Caco-2 (cell line): ENCODE data around the gene ABI3BP. TPM values are rescaled to one million over a fixed set of nuclear protein-coding genes. Genes with fewer than 3 reads are reported as not detected.

Experiments
- BruUV-seq: library from RNA; stranded (reverse); fragments of 400-500 nt; replicated peaks from 2 replicates; lab custom pipeline; 2021; lab: Mats Ljungman, UMichigan
- CTCF ChIA-PET: fragments of 300-600 bp; sonication (Branson Sonifier 250); formaldehyde crosslinking; loops from one replicate; lab custom pipeline; 2022; ENCODE audit warnings: antibody characterized with exemption; lab: Charles Lee
- POLR2A ChIA-PET: fragments of 300-600 bp; sonication (Branson Sonifier 250); formaldehyde crosslinking; loops from one replicate; lab custom pipeline; 2022; ENCODE audit warnings: antibody characterized with exemption; lab: Charles Lee
- DNase-seq, 2 experiments: peaks; one replicate each; pipeline versions ENCODE4 v3.0.0 to v3.0.0-alpha.2; 2020 to 2022
- H3K27me3 ChIP-seq: replicated peaks from 2 replicates; pipeline ENCODE4 v1.6.0; 2011; ENCODE audit warnings: low read length; ENCODE audit not compliant: control insufficient read depth, insufficient read depth
- H3K36me3 ChIP-seq: 2 replicates; pipeline ENCODE4 v1.5.1; 2011; ENCODE audit warnings: low read length; ENCODE audit not compliant: control insufficient read depth, insufficient read depth
- H3K4me1 ChIP-seq: fragments of 250-450 bp; sonication (Bioruptor Pico); 2 replicates; pipeline ENCODE4 v1.5.1; 2020; ENCODE audit warnings: mild to moderate bottlenecking
- H3K4me3 ChIP-seq: 2 replicates; pipeline ENCODE4 v1.5.1; 2011; ENCODE audit warnings: low read depth, mild to moderate bottlenecking, control low read depth, low read length
- H3K9me3 ChIP-seq: fragments of 250-450 bp; sonication (Bioruptor Pico); 2 replicates; pipeline ENCODE4 v1.5.1; 2020; ENCODE audit warnings: mild to moderate bottlenecking, moderate library complexity
- H3K27ac Mint-ChIP-seq: one replicate; pipeline ENCODE4 v1.8.0; 2022; ENCODE audit warnings: mixed read lengths; ENCODE audit not compliant: unreplicated experiment
- H3K27me3 Mint-ChIP-seq: one replicate; pipeline ENCODE4 v1.8.0; 2022; ENCODE audit warnings: mixed read lengths; ENCODE audit not compliant: insufficient read depth, unreplicated experiment
- H3K36me3 Mint-ChIP-seq: one replicate; pipeline ENCODE4 v1.8.0; 2022; ENCODE audit warnings: mild to moderate bottlenecking, mixed read lengths; ENCODE audit not compliant: insufficient read depth, unreplicated experiment
- H3K4me1 Mint-ChIP-seq: one replicate; pipeline ENCODE4 v1.8.0; 2022; ENCODE audit warnings: low read depth, mixed read lengths; ENCODE audit not compliant: unreplicated experiment
- H3K4me3 Mint-ChIP-seq: one replicate; pipeline ENCODE4 v1.8.0; 2022; ENCODE audit warnings: mild to moderate bottlenecking, moderate library complexity, mixed read lengths; ENCODE audit not compliant: unreplicated experiment
- H3K9me3 Mint-ChIP-seq: one replicate; pipeline ENCODE4 v1.8.0; 2022; ENCODE audit warnings: mixed read lengths; ENCODE audit not compliant: unreplicated experiment
- CTCF ChIP-seq, 2 experiments: fragments of 200-600 bp in 1 of 2; IDR thresholded peaks; 1 replicate in 1 of 2; 2 replicates in 1 of 2; pipeline versions ENCODE4 v1.5.1 to v1.8.0; 2011 to 2022; ENCODE audit warnings: antibody characterized with exemption in 1 of 2, control low read depth in 1 of 2, inconsistent platforms in 1 of 2, low read depth in 1 of 2, low read length in 1 of 2, mild to moderate bottlenecking in 1 of 2, moderate library complexity in 1 of 2; ENCODE audit not compliant: insufficient read depth in 1 of 2, severe bottlenecking in 1 of 2, unreplicated experiment in 1 of 2
- intact Hi-C: fragments of 100-400 bp; cut with micrococcal nuclease; formaldehyde crosslinking; loops from one replicate; pipeline ENCODE4 v1.10.0; 2022; ENCODE audit not compliant: unreplicated experiment
- total RNA-seq: library from RNA; stranded (reverse); gene quantifications from 2 replicates; pipeline ENCODE4 v1.2.3, GENCODE V29; 2022

The ABI3BP gene
- total RNA-seq, 1 experiment from 2014 or later: not detected

- Histone ChIP-seq H3K36me3 (no peaks in the 10 kb centered on the region), H3K4me1 (no peaks in the 10 kb centered on the region), H3K27me3 (no peaks in the 10 kb centered on the region), H3K4me3 (no peak overlapping the region), H3K9me3 (no peaks in the 10 kb centered on the region)
- intact Hi-C loops: no loop called here
- no TSS peak for BruUV-seq
- CTCF ChIA-PET: no interaction called here
- POLR2A ChIA-PET: no interaction called here
- Mint-ChIP-seq H3K36me3 (no peaks in the 10 kb centered on the region), H3K27me3 (peaks cover 7% of the 10 kb centered on the region), H3K4me1 (no peaks in the 10 kb centered on the region), H3K27ac (no peak overlapping the region), H3K4me3 (no peak overlapping the region), H3K9me3 (no peaks in the 10 kb centered on the region)
- DNase-seq: no peak
- TF ChIP-seq CTCF (IDR thresholded peaks at IDR 0.05; ENCODE audit: insufficient read depth in 1 of 2, low read depth in 1 of 2, low read length in 1 of 2, severe bottlenecking in 1 of 2, unreplicated experiment in 1 of 2): no peak
Measured at GRCh38 chr3:100804631-100805030, 188.6 kb downstream of the ABI3BP start.

DNA sequence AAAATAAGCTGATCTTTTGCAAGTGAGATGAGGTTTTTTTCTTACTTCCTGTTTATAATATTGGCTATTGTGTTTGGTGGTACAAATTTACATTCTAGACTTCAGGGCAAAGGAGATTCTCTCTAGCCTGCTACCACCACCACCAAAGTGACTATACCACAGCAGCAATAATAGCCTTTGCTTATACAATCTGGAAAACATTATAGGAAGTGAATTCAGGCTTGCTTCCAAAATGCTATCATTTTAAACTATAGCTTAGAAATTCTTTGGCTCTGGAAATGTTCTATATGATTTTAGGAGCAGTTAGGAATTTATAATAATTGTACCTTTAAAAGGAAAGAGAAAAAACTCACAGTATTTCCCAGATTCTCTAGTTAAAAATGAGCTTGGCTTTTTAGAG lies 189.5 kb downstream of the ABI3BP start:
- H3K4me1 Mint-ChIP-seq: no peaks in the 10 kb centered on the region
- no peaks in the 10 kb centered on the region for H3K9me3 ChIP-seq
- H3K36me3 Mint-ChIP-seq: no peaks in the 10 kb centered on the region
- no TSS peak for BruUV-seq
- no peaks in the 10 kb centered on the region for H3K27me3 ChIP-seq
- no peak overlapping the region for H3K27ac Mint-ChIP-seq
- CTCF ChIA-PET: no interaction called here
- H3K36me3 ChIP-seq: no peaks in the 10 kb centered on the region
- H3K4me1 ChIP-seq: no peaks in the 10 kb centered on the region
- H3K4me3 Mint-ChIP-seq: no peak overlapping the region
- no peak for TF ChIP-seq CTCF (IDR thresholded peaks at IDR 0.05; ENCODE audit: insufficient read depth in 1 of 2, low read depth in 1 of 2, low read length in 1 of 2, severe bottlenecking in 1 of 2, unreplicated experiment in 1 of 2)
- intact Hi-C loops: no loop called here
- DNase-seq: no peak
- H3K4me3 ChIP-seq: no peak overlapping the region
- no peaks in the 10 kb centered on the region for H3K9me3 Mint-ChIP-seq
- POLR2A ChIA-PET: no interaction called here
- peaks cover 8% of the 10 kb centered on the region for H3K27me3 Mint-ChIP-seq

DNA sequence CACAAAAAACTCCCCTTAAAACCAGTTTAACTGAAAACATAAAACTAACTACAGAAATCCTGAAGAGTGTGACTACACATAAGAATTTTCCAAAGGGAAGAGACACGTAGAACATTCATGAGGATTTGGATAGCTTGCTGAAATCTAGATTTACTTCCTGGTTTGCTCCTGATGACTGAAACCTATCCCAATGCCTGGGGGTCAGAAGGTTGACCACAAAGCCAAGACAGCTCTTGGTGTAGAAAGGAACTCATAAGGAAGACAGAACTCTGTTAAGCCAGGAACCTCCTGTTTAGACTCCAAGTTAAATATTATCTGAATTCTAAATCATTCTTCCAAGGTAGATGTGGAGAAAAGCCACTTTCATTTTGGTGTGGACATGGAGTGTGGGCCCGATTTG lies 191.1 kb downstream of the ABI3BP start:
- H3K9me3 Mint-ChIP-seq: no peaks in the 10 kb centered on the region
- CTCF ChIA-PET: no interaction called here
- no peak overlapping the region for H3K27ac Mint-ChIP-seq
- Histone ChIP-seq H3K27me3 (no peaks in the 10 kb centered on the region), H3K4me3 (no peak overlapping the region), H3K4me1 (no peaks in the 10 kb centered on the region), H3K36me3 (no peaks in the 10 kb centered on the region), H3K9me3 (no peaks in the 10 kb centered on the region)
- no peaks in the 10 kb centered on the region for H3K4me1 Mint-ChIP-seq
- intact Hi-C loops: no loop called here
- H3K36me3 Mint-ChIP-seq: no peaks in the 10 kb centered on the region
- no peak for TF ChIP-seq CTCF (IDR thresholded peaks at IDR 0.05; ENCODE audit: insufficient read depth in 1 of 2, low read depth in 1 of 2, low read length in 1 of 2, severe bottlenecking in 1 of 2, unreplicated experiment in 1 of 2)
- no peak for DNase-seq
- H3K27me3 Mint-ChIP-seq: peaks cover 8% of the 10 kb centered on the region
- no peak overlapping the region for H3K4me3 Mint-ChIP-seq
- no TSS peak for BruUV-seq
- POLR2A ChIA-PET: no interaction called here
